Measurements from ENCODE around the gene SYT7. TPM values are rescaled to one million over a fixed set of nuclear protein-coding genes. Genes with fewer than 3 reads are reported as not detected.

Gene SYT7
- total RNA-seq, 1 donor from 2014 or later: not detected

DNA sequence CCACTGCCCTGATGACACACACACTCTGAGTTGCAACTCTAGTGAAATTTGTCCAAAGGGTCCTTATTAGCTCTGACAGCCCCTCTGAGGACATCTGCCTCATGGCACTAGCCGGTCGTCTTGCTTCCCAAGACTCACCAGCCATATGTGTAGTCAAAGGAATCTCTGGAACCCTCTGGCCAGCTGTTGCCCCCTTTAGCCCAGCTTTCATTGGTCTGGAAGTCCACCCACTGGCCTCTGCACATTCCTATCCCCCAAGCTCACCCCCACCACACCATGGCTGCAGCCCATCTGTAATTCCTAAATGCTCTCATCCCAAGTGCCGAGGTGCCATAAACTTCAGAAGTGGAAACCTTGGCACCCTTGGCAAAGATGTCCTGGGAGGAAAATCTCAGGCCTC is 24.3 kb downstream of the SYT7 start:
- CTCF ChIA-PET: no interaction called here
- intact Hi-C loops (cut with micrococcal nuclease): no loop called here
- POLR2A ChIA-PET: no interaction called here
- H3K36me3 Mint-ChIP-seq (ENCODE audit: low read depth): no peaks in the 10 kb centered on the region
- DNase-seq (no peak), ATAC-seq (ENCODE audit: low read depth) (no peak)
- TF ChIP-seq, protein P1, sequence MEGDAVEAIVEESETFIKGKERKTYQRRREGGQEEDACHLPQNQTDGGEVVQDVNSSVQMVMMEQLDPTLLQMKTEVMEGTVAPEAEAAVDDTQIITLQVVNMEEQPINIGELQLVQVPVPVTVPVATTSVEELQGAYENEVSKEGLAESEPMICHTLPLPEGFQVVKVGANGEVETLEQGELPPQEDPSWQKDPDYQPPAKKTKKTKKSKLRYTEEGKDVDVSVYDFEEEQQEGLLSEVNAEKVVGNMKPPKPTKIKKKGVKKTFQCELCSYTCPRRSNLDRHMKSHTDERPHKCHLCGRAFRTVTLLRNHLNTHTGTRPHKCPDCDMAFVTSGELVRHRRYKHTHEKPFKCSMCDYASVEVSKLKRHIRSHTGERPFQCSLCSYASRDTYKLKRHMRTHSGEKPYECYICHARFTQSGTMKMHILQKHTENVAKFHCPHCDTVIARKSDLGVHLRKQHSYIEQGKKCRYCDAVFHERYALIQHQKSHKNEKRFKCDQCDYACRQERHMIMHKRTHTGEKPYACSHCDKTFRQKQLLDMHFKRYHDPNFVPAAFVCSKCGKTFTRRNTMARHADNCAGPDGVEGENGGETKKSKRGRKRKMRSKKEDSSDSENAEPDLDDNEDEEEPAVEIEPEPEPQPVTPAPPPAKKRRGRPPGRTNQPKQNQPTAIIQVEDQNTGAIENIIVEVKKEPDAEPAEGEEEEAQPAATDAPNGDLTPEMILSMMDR (IDR thresholded peaks at IDR 0.05): no peak
- no peak overlapping the region for H3K4me3 Mint-ChIP-seq
- no peaks in the 10 kb centered on the region for H3K4me1 Mint-ChIP-seq
- no peak overlapping the region for H3K27ac Mint-ChIP-seq
- no peaks in the 10 kb centered on the region for H3K9me3 Mint-ChIP-seq
- peaks cover 61% of the 10 kb centered on the region for H3K27me3 Mint-ChIP-seq

DNA sequence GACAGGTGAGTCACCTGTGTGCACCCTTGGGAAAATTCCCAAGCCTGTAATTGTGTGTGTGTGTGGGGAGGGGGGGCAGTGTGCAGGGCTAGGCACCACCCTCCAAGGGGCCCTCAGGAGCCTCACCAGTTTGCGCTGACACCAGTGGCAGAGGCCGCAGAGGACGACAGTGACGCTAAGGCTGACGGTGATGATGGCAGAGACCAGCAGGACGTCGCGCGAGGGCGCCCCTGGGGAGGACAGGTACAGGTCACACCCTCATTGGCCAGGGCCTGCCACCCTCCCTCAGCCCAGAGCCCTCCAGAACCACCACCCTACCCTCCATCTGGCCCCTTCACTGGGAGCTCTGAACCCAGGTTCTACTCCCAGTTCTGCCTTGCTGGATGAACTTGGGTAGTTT is 24.9 kb downstream of the SYT7 start:
- ChIA-PET CTCF (no interaction called here), POLR2A (no interaction called here)
- peaks cover under 1% of the 10 kb centered on the region for H3K4me1 Mint-ChIP-seq
- intact Hi-C loops (cut with micrococcal nuclease): no loop called here
- H3K9me3 Mint-ChIP-seq: no peaks in the 10 kb centered on the region
- H3K36me3 Mint-ChIP-seq (ENCODE audit: low read depth): no peaks in the 10 kb centered on the region
- H3K4me3 Mint-ChIP-seq: no peak overlapping the region
- DNase-seq: no peak
- TF ChIP-seq, protein P1 (IDR thresholded peaks at IDR 0.05): no peak
- no peak overlapping the region for H3K27ac Mint-ChIP-seq
- ATAC-seq (ENCODE audit: low read depth): no peak
- peaks cover 63% of the 10 kb centered on the region for H3K27me3 Mint-ChIP-seq

DNA sequence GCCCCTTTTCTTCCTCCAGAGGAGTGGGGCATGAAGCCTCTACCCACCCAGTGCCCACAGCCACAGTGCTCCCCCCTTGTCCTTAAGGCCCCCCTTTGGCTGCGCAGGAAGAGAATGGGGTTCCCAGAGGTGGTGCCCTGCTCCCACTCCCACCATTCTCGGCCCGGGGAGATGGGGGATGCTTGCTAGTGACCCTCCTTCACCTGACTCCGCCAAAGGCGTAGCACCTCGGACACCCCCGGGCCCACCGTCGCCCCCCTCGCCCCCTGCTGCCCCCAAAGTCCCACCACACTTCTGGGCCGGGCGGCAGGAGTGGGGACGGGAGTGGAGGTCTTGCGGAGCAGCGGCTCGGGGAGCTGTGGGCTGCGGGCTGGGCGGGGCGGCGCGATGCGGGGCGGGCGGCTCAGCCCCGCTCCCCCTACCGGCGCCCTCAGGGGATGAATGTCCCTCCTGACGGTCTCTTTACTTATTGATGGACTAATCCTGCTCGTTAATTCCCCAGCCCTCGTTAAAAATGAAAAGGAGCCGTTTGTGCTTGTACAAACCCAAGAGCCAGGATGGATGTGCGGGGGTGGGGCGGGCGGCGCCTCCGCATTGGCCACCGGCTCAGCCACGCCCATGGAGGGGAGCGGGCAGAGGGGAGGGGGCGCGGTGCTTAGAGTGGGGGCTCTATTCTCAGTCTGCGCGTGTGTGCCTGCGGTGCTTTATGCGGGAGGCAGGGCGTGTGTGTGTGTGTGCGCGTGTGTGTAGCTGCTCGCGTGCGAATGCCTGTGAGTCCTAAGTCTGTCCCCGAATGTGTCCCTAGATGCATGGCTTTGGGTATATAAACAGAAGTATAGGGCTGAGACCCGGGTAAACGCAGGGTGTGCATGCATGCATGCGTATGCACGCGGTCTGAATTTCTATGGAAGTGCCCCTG is 25.6 kb downstream of the SYT7 start:
- H3K4me3 Mint-ChIP-seq: no peak overlapping the region
- ATAC-seq (ENCODE audit: low read depth): no peak
- POLR2A ChIA-PET: no interaction called here
- H3K27me3 Mint-ChIP-seq: peaks cover 64% of the 10 kb centered on the region
- intact Hi-C loops (cut with micrococcal nuclease): no loop called here
- H3K36me3 Mint-ChIP-seq (ENCODE audit: low read depth): no peaks in the 10 kb centered on the region
- no peak overlapping the region for H3K27ac Mint-ChIP-seq
- TF ChIP-seq, protein P1 (IDR thresholded peaks at IDR 0.05): no peak
- peaks cover 5% of the 10 kb centered on the region for H3K4me1 Mint-ChIP-seq
- CTCF ChIA-PET: no interaction called here
- DNase-seq: no peak
- no peaks in the 10 kb centered on the region for H3K9me3 Mint-ChIP-seq

DNA sequence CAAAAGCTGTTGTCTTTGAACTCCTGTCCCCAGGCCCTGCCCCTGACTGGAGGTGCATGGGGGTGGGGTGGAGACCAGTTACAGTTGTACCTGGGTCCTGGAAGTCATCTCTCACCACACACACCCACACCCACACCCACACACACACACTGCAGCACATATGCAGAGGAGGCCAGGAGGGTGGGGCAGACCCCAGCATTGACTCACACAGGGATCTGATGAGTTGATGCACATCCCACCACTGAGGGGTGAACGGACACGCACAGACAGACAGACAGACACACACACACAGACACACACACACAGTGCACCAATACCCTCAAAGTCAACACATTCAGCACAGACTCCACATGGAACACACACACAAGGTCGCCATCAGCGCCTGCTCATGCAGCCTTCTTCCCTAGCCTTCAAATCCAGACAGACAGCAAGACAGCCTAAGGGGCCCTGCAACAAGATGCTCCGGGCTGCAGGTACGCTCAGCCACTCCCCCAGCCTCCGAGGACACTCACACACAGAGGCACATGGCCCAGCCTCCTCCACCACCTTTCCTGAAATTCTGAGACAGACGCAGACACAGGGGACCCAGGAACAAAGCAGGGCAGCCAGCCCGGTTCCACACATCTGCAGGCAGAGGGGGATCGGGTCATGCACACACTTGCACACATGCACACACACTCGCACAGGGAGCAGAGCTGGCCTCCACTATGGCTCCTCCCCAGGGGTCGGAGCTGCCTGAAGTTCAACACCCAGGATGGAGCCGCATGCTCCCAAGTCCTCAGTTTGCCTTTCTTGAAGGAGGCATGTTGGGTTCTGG is 26.5 kb downstream of the SYT7 start:
- Mint-ChIP-seq H3K27ac (no peak overlapping the region), H3K36me3 (ENCODE audit: low read depth) (no peaks in the 10 kb centered on the region), H3K9me3 (no peaks in the 10 kb centered on the region), H3K4me3 (no peak overlapping the region), H3K27me3 (peaks cover 58% of the 10 kb centered on the region), H3K4me1 (peaks cover 5% of the 10 kb centered on the region)
- intact Hi-C loops (cut with micrococcal nuclease): no loop called here
- ChIA-PET POLR2A (no interaction called here), CTCF (no interaction called here)
- TF ChIP-seq, protein P1 (IDR thresholded peaks at IDR 0.05): no peak
- DNase-seq (no peak), ATAC-seq (ENCODE audit: low read depth) (no peak)

All from activated B cell treated with CpG ODN at 0.5 μM for 24 hours (primary cell).